Measurements from ENCODE around the gene ANGPTL7. TPM values are rescaled to one million over a fixed set of nuclear protein-coding genes. Genes with fewer than 3 reads are reported as not detected.

ANGPTL7 gene
- total RNA-seq, 3 donors from 2014 or later, result 6.6 to 30.3 (median 20.0) TPM

GRCh38 chr1:11198257-11198656 lies 9.1 kb downstream of the ANGPTL7 start:
- intact Hi-C loops (cut with DNase I; ENCODE audit: low total_unique reads), result no loop called here
- TF ChIP-seq CTCF (IDR thresholded peaks at IDR 0.05) (no peak), POLR2AphosphoS5 (IDR thresholded peaks at IDR 0.05) (no peak), POLR2A (IDR thresholded peaks at IDR 0.05) (no peak)
- Histone ChIP-seq H3K4me3 (no peak overlapping the region), H3K27ac (no peak overlapping the region), H3K9me3 (no peaks in the 10 kb centered on the region), H3K36me3 (no peaks in the 10 kb centered on the region), H3K27me3 (no peaks in the 10 kb centered on the region), H3K4me1 (no peaks in the 10 kb centered on the region)
- DNase-seq (ENCODE audit: low spot score in 2 of 2), result no peak

- no peaks in the 10 kb centered on the region for H3K4me1 ChIP-seq
- H3K27me3 ChIP-seq, result no peaks in the 10 kb centered on the region
- no peaks in the 10 kb centered on the region for H3K9me3 ChIP-seq
- intact Hi-C loops (cut with DNase I; ENCODE audit: low total_unique reads), result no loop called here
- no peak overlapping the region for H3K4me3 ChIP-seq
- H3K36me3 ChIP-seq, result no peaks in the 10 kb centered on the region
- H3K27ac ChIP-seq, result no peak overlapping the region
- no peak for DNase-seq (ENCODE audit: low spot score in 2 of 2)
- TF ChIP-seq POLR2AphosphoS5 (IDR thresholded peaks at IDR 0.05) (no peak), CTCF (IDR thresholded peaks at IDR 0.05) (no peak), POLR2A (IDR thresholded peaks at IDR 0.05) (no peak)
Observed at GRCh38 chr1:11198851-11199594, 9.9 kb downstream of the ANGPTL7 start.

- Histone ChIP-seq H3K9me3 (no peaks in the 10 kb centered on the region), H3K4me3 (no peak overlapping the region), H3K4me1 (no peaks in the 10 kb centered on the region), H3K27me3 (no peaks in the 10 kb centered on the region), H3K36me3 (no peaks in the 10 kb centered on the region), H3K27ac (peak overlapping the region in 1 of 2 donors; percentile 34)
- intact Hi-C loops (cut with DNase I; ENCODE audit: low total_unique reads), result no loop called here
- no peak for DNase-seq (ENCODE audit: low spot score in 2 of 2)
- TF ChIP-seq POLR2A (IDR thresholded peaks at IDR 0.05) (no peak), POLR2AphosphoS5 (IDR thresholded peaks at IDR 0.05) (no peak), CTCF (IDR thresholded peaks at IDR 0.05) (no peak)
Observed at GRCh38 chr1:11204396-11205190, 15.4 kb downstream of the ANGPTL7 start.

GRCh38 chr1:11207898-11208611 lies 18.9 kb downstream of the ANGPTL7 start:
- Histone ChIP-seq H3K4me1 (no peaks in the 10 kb centered on the region), H3K27me3 (no peaks in the 10 kb centered on the region), H3K4me3 (no peak overlapping the region), H3K36me3 (peaks cover 4% of the 10 kb centered on the region), H3K27ac (peak overlapping the region; percentile 45 to 53), H3K9me3 (no peaks in the 10 kb centered on the region)
- intact Hi-C loops (cut with DNase I; ENCODE audit: low total_unique reads), result no loop called here
- TF ChIP-seq POLR2AphosphoS5 (IDR thresholded peaks at IDR 0.05) (peak in 1 of 3 donors; percentile 12), POLR2A (IDR thresholded peaks at IDR 0.05) (no peak)
- DNase-seq (ENCODE audit: low spot score in 2 of 2), result peak in 1 of 2 donors; percentile 87

- Histone ChIP-seq H3K9me3 (no peaks in the 10 kb centered on the region), H3K27me3 (no peaks in the 10 kb centered on the region), H3K36me3 (peaks cover 4% of the 10 kb centered on the region), H3K4me3 (no peak overlapping the region), H3K4me1 (no peaks in the 10 kb centered on the region), H3K27ac (no peak overlapping the region)
- DNase-seq (ENCODE audit: low spot score in 2 of 2), result no peak
- intact Hi-C loops (cut with DNase I; ENCODE audit: low total_unique reads), result no loop called here
- TF ChIP-seq CTCF (IDR thresholded peaks at IDR 0.05), result no peak
- no peak for TF ChIP-seq POLR2AphosphoS5 (IDR thresholded peaks at IDR 0.05)
- TF ChIP-seq POLR2A (IDR thresholded peaks at IDR 0.05), result no peak
Observed at GRCh38 chr1:11211461-11211860, 22.3 kb downstream of the ANGPTL7 start.

All from breast epithelium (tissue), 4 donors.